Measurements from ENCODE around the gene MS4A15. TPM values are rescaled to one million over a fixed set of nuclear protein-coding genes. Genes with fewer than 3 reads are reported as not detected.

The MS4A15 gene
- not detected in 2 replicates for total RNA-seq

DNA sequence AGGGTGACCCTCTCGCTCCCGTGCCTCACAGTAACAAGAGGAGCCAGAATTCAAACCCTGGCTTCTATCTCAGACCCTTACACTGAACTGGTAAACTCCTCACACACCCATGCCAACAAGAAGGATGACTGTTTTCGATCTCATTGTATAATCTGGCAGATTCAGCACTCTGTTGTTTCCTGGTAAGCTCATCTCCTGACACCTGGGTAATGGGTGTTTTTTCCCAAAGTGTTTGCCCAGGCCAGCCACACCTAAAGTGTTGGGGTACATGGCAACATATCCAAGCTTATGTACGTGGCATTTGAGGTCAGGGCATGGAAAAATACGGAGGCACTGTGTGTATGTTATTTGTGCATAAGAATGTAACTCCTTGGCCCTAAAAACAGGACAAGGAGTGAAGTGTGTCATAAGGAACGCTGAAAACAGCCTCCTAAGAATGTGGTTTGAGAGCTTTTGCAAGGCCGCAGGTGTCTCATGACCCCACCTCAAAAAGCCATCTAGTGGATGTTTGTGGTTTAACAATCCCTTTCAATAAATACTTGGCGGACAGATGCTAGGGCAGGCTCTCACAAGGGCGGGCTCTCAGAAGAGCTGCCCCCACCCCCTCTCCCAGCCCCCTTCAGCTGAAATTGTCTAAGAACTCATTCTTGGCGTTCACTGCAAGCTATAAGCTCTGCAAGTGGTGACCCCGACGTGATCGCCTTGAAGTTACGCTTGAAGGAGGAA lies at the start of gene MS4A15:
TSS of gene MS4A15 (plus strand) at position 561 of the 726 bp plus-strand sequence. CDS start 6,867 bp downstream, outside the sequence.

DNA sequence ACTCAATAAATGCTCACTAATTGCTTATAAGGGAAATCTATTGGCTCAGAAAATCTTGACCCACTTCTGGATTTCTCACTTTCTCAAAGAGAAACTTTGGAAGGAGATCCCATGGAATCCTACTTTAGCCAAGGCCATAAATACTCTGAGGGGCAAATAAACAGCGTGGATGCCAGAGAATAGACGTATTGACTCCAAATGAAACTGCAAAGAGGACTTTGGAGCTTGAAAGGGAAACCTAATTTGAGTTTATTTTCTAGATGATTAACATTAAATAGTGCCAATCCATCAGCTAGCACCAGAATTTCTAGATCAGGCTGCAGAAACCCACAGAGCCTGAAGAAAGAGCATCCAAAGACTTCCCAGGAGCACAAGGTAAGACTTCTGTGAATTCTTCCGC lies 32.2 kb upstream of the MS4A15 start, which contains the start of gene MS4A18:
TSS of gene MS4A18 (plus strand) at position 301 of the 400 bp plus-strand sequence.

GRCh38 chr11:60785136-60785535 lies 28.5 kb downstream of the MS4A15 start, which contains the start of gene MS4A10:
Gene MS4A10 (plus strand): TSS chr11:60785333. CDS start chr11:60790336, 5,003 bp downstream.

Other genes starting within 250 kb of the MS4A15 start
- gene MS4A13, start 241.5 kb upstream of the MS4A15 start, total RNA-seq = not detected in 2 replicates
- not detected in 2 replicates for gene MS4A8, start 57.3 kb upstream of the MS4A15 start, total RNA-seq
- gene MS4A18, start 32.1 kb upstream of the MS4A15 start, total RNA-seq = not detected in 2 replicates
- not detected in 2 replicates for gene MS4A10, start 28.5 kb downstream of the MS4A15 start, total RNA-seq
- 1.2 and 3.3 TPM in 2 replicates for gene CCDC86, start 85.2 kb downstream of the MS4A15 start, total RNA-seq
- gene PTGDR2, start 99.1 kb downstream of the MS4A15 start, total RNA-seq = 0.16 and 1.5 TPM in 2 replicates
- gene ZP1, start 110.7 kb downstream of the MS4A15 start, total RNA-seq = 0.32 TPM in 1 of 2 replicates, not detected in the other
- gene PRPF19, start 149.7 kb downstream of the MS4A15 start, total RNA-seq = 29.6 and 32.6 TPM in 2 replicates
- 17.7 and 23.8 TPM in 2 replicates for gene TMEM109, start 157.3 kb downstream of the MS4A15 start, total RNA-seq
- 9.0 and 10.7 TPM in 2 replicates for gene TMEM132A, start 167.6 kb downstream of the MS4A15 start, total RNA-seq
- gene SLC15A3, start 195.3 kb downstream of the MS4A15 start, total RNA-seq = 11.0 and 22.6 TPM in 2 replicates
- not detected in 2 replicates for gene CD6, start 214.8 kb downstream of the MS4A15 start, total RNA-seq